Testis (tissue), 3 donors: ENCODE data around the gene NEK8. TPM values are rescaled to one million over a fixed set of nuclear protein-coding genes. Genes with fewer than 3 reads are reported as not detected.
"Not testable (repeated sequence)": the region's sequence is repeated elsewhere in the genome, so short reads cannot be mapped to it uniquely, and the experiment has no call there.

ENCODE experiments used
- DNase-seq: peaks from one replicate; pipeline ENCODE4 v3.0.0-alpha.2; 2019
- H3K27ac ChIP-seq, 2 donors: fragments of 200-600 bp; sonication (generic); one replicate each; pipeline ENCODE4 v1.5.1; 2019
- H3K27me3 ChIP-seq: fragments of 200-600 bp; sonication (generic); one replicate; pipeline ENCODE4 v1.5.1; 2019
- H3K36me3 ChIP-seq: fragments of 200-600 bp; sonication (generic); one replicate; pipeline ENCODE4 v1.5.1; 2017; ENCODE audit warnings: low read depth; ENCODE audit errors: missing control alignments
- H3K4me1 ChIP-seq: fragments of 200-600 bp; sonication (generic); one replicate; pipeline ENCODE4 v1.5.1; 2019
- H3K4me3 ChIP-seq, 2 donors: fragments of 200-600 bp; sonication (generic); one replicate each; pipeline ENCODE4 v1.5.1; 2017 to 2019
- H3K9me3 ChIP-seq: fragments of 200-600 bp; sonication (generic); one replicate; pipeline ENCODE4 v1.5.1; 2017
- CTCF ChIP-seq, 3 experiments: fragments of 450-650 bp in 2 of 3; fragments of 200-600 bp in 1 of 3; sonication (generic) in 1 of 3; IDR thresholded peaks; one replicate each; pipeline ENCODE4 v1.5.1; 2016 to 2019; ENCODE audit warnings: antibody characterized with exemption in 3 of 3, mild to moderate bottlenecking in 2 of 3, moderate library complexity in 1 of 3
- POLR2A ChIP-seq: fragments of 450-650 bp; IDR thresholded peaks from one replicate; pipeline ENCODE4 v1.6.1; 2017; ENCODE audit warnings: antibody characterized with exemption, mild to moderate bottlenecking, moderate library complexity
- WGBS, 2 donors: methylation state at CpG; one replicate each; pipeline ENCODE4 v1.1.5; 2018; 5-methylcytosine and 5-hydroxymethylcytosine counted together
- intact Hi-C: fragments of 100-400 bp; cut with DNase I; formaldehyde crosslinking; loops from one replicate; pipeline ENCODE4 v1.15.1; 2023; ENCODE audit warnings: low total_unique reads
- polyA plus RNA-seq: library from polyadenylated mRNA; stranded (reverse); fragments of 350-450 nt; fragmentation: Illumina TruSeq; extraction: RNeasy Lipid Tissue Mini Kit (QIAGEN cat#74804); gene quantifications from one replicate; pipeline ENCODE4 v1.2.3, GENCODE V29; 2014; ENCODE audit warnings: low read depth, low replicate concordance; ENCODE audit not compliant: insufficient read depth
- total RNA-seq, 2 donors: library from RNA; depleted of rRNA; stranded (reverse); fragments of >200 nt; gene quantifications; one replicate each; pipeline ENCODE4 v1.2.3, GENCODE V29; 2016

NEK8 gene
- total and polyA plus RNA-seq, 3 donors from 2014 or later, result 7.3 to 10.7 (median 10.1) TPM

GRCh38 chr17:28735242-28735722 is 6.7 kb downstream of the NEK8 start:
- Histone ChIP-seq H3K4me3 (no peak overlapping the region), H3K4me1 (no peaks in the 10 kb centered on the region)
- 78 to 88% methylated on average over 5 of the region's 5 CpGs for WGBS, 2 donors

GRCh38 chr17:28735913-28736769 is 7.6 kb downstream of the NEK8 start:
- H3K9me3 ChIP-seq, H3K4me1 ChIP-seq, H3K4me3 ChIP-seq, H3K27ac ChIP-seq, H3K27me3 ChIP-seq, intact Hi-C loops, H3K36me3 ChIP-seq, DNase-seq: not testable (repeated sequence)
- WGBS, 2 donors, result 85 to 96% methylated on average over 7 of the region's 8 CpGs

More at GRCh38 chr17:28735242-28735722, 6.7 kb downstream of the NEK8 start:
- Histone ChIP-seq H3K27ac (no peak overlapping the region), H3K9me3 (no peaks in the 10 kb centered on the region), H3K36me3 (no peaks in the 10 kb centered on the region), H3K27me3 (no peaks in the 10 kb centered on the region)
- intact Hi-C loops, result no loop called here
- DNase-seq, result no peak
- no peak for TF ChIP-seq POLR2A
- TF ChIP-seq CTCF (IDR thresholded peaks at IDR 0.05), result no peak

- TF ChIP-seq CTCF (IDR thresholded peaks at IDR 0.05) (no peak), POLR2A (no peak)
- H3K4me1 ChIP-seq, result no peaks in the 10 kb centered on the region
- 96 to 97% methylated on average over 7 to 12 of the region's 12 CpGs for WGBS, 2 donors
Observed at GRCh38 chr17:28737316-28737715, 8.7 kb downstream of the NEK8 start.

GRCh38 chr17:28737770-28738679 is 9.4 kb downstream of the NEK8 start:
- H3K36me3 ChIP-seq, result no peaks in the 10 kb centered on the region
- TF ChIP-seq POLR2A (no peak), CTCF (IDR thresholded peaks at IDR 0.05) (no peak)
- no peak for DNase-seq
- H3K27me3 ChIP-seq, result no peaks in the 10 kb centered on the region
- H3K4me1 ChIP-seq, result no peaks in the 10 kb centered on the region
- intact Hi-C loops, result no loop called here
- WGBS, 2 donors, result 91 to 98% methylated on average over 6 to 22 of the region's 22 CpGs
- H3K4me3 ChIP-seq, result no peak overlapping the region
- H3K9me3 ChIP-seq, result no peaks in the 10 kb centered on the region
- H3K27ac ChIP-seq, result no peak overlapping the region

More at GRCh38 chr17:28737316-28737715, 8.7 kb downstream of the NEK8 start:
- Histone ChIP-seq H3K27ac (no peak overlapping the region), H3K9me3 (no peaks in the 10 kb centered on the region), H3K4me3 (no peak overlapping the region), H3K36me3 (no peaks in the 10 kb centered on the region), H3K27me3 (no peaks in the 10 kb centered on the region)
- intact Hi-C loops, result no loop called here
- DNase-seq, result no peak
